RWPE1 (cell line): ENCODE data around the gene STEAP4.

Experiments
- CTCF ChIA-PET: fragments of 350-600 bp; sonication (Branson Sonifier 250); formaldehyde crosslinking; extraction: SDS; loops from one replicate; lab custom pipeline; 2021; lab: Yijun Ruan, JAX
- POLR2A ChIA-PET: fragments of 400-600 bp; formaldehyde crosslinking; extraction: SDS; loops from one replicate; lab custom pipeline; 2020; ENCODE audit warnings: antibody characterized with exemption; ENCODE audit not compliant: low non-redundant PET; lab: Yijun Ruan, JAX
- DNase-seq: peaks from one replicate; pipeline ENCODE4 v3.0.0; 2012; ENCODE audit warnings: low spot score
- H3K27ac ChIP-seq: fragments of 450-650 bp; 2 replicates; pipeline ENCODE4 v1.5.1; 2017
- TF ChIP-seq, protein P1 (sequence below): fragments of 450-650 bp; conservative IDR thresholded peaks from 2 replicates; pipeline ENCODE4 v1.5.1; 2017; ENCODE audit warnings: low read depth, mild to moderate bottlenecking

Gene STEAP4

DNA sequence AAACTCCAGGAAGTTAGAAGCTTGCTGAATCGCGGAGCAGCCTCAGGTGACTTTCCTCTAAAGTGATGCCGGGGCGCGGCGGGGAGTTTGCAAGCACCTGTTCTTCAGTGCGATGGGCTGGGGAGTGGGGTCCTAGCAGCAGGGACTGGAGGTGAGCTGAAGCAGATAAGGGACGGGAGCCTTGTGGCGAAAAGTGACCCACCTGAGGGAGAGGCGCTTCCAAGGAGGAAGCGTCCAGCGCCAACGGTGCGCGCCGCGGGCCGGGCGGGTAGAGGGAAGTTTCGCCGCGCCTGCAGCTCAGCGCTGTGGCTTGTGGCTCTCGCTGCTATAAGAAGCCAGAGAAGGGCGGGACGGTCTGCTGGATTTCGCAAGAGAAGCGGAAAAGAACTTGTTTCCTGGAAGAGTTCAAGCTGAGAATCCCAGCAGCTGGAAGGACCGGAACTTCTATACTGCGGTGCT, at the start of gene STEAP4:
Gene STEAP4, minus strand, starts transcription at position 305 of the 459 bp plus-strand sequence. CDS start 22,625 bp downstream, outside the sequence.
- TF ChIP-seq, protein P1, sequence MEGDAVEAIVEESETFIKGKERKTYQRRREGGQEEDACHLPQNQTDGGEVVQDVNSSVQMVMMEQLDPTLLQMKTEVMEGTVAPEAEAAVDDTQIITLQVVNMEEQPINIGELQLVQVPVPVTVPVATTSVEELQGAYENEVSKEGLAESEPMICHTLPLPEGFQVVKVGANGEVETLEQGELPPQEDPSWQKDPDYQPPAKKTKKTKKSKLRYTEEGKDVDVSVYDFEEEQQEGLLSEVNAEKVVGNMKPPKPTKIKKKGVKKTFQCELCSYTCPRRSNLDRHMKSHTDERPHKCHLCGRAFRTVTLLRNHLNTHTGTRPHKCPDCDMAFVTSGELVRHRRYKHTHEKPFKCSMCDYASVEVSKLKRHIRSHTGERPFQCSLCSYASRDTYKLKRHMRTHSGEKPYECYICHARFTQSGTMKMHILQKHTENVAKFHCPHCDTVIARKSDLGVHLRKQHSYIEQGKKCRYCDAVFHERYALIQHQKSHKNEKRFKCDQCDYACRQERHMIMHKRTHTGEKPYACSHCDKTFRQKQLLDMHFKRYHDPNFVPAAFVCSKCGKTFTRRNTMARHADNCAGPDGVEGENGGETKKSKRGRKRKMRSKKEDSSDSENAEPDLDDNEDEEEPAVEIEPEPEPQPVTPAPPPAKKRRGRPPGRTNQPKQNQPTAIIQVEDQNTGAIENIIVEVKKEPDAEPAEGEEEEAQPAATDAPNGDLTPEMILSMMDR: no peak
- peak; percentile 52 for DNase-seq
- ChIA-PET CTCF (interaction anchor here (0.5 to 0.7 kb wide), 3 partner anchors 23 to 70 kb away, joined by 3 read pairs; no protein-coding TSS in a partner anchor), POLR2A (interaction anchor here (0.8 kb wide), 1 partner anchor 8 kb away, joined by 4 read pairs; no protein-coding TSS in a partner anchor)
- peak within 1 kb of the TSS; percentile 42 for H3K27ac ChIP-seq

DNA sequence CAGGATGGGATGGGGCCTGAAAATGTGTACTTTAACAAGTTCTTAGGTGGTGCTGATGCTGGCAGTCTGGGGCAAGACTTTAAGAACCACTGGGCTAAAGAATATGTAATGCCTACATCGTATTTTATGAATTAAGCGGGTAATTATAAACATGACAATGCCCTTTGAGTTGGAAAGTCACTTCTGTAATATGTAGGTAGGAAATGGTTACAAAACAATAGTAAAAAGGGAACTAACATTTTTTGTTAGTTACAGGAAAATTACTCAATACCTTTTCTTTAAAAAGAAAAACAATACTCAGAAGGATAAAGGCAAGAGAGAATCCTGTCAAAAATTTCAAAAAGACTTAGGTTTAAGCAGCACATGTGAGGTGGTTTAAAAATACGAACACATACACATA, 48.3 kb upstream of the STEAP4 start:
- CTCF ChIA-PET: no interaction called here
- POLR2A ChIA-PET: no interaction called here
- no peak for DNase-seq
- no peak overlapping the region for H3K27ac ChIP-seq
- TF ChIP-seq, protein P1: no peak

DNA sequence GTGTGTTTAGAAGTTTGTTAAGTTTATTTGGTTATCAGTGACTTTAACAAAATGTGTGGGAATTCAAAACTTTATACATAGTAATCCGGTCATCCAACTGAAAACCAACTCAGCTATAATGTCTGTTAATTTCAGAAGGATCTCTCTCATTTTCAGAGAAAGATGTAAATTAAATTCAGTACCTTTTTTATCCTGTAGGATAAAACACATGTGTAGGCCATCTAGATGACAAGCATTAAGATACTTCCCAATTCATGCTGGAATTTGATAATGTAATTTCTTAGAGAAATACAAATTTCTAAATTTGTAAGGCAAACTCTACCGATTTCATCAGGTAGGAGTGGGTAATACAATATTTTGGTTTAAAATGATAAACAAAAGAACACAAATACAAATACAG, 43.4 kb upstream of the STEAP4 start:
- CTCF ChIA-PET: no interaction called here
- TF ChIP-seq, protein P1: no peak
- H3K27ac ChIP-seq: no peak overlapping the region
- POLR2A ChIA-PET: no interaction called here
- DNase-seq: no peak

- TF ChIP-seq, protein P1: no peak
- H3K27ac ChIP-seq: no peak overlapping the region
- DNase-seq: no peak
- ChIA-PET CTCF (interaction anchor here (0.7 to 1.1 kb wide), 4 partner anchors 9 to 1375 kb away, joined by 3 read pairs; no protein-coding TSS in a partner anchor), POLR2A (no interaction called here)
These were observed 40.8 kb upstream of the STEAP4 start for GRCh38 chr7:88347517-88347916.

- ChIA-PET POLR2A (no interaction called here), CTCF (interaction anchor here (0.7 to 1.1 kb wide), 3 partner anchors 10 to 1374 kb away, joined by 3 read pairs; no protein-coding TSS in a partner anchor)
These were observed 40.4 kb upstream of the STEAP4 start for GRCh38 chr7:88347090-88347489.

DNA sequence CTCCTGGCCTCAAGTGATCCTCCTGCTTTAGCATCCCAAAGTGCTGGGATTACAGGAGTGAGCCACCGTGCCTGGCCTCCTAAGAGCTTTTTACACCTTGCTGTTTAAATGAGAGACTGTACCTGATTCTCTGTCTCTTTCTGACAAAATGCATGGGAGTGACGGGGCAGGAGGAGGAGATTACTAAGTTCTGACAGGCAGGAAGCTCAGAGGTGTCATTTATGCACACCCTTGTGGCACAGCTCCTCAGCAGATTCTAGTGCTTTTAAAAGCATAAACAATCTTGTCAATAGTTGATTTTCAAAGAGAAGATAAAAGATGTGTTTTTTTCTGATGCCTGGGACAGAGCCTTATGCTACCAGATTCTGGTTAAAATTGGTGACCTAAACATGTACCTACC, 39.7 kb upstream of the STEAP4 start:
- TF ChIP-seq, protein P1: no peak
- CTCF ChIA-PET: interaction anchor here (1.1 kb wide), 2 partner anchors 11 to 119 kb away, joined by 3 read pairs; no protein-coding TSS in a partner anchor
- no peak overlapping the region for H3K27ac ChIP-seq
- no peak for DNase-seq
- POLR2A ChIA-PET: interaction anchor here (0.6 kb wide), 1 partner anchor 50 kb away, joined by 4 read pairs; no protein-coding TSS in a partner anchor

More at GRCh38 chr7:88347090-88347489, 40.4 kb upstream of the STEAP4 start:
- TF ChIP-seq, protein P1: no peak
- H3K27ac ChIP-seq: no peak overlapping the region
- DNase-seq: no peak
